ENCODE measurements around the gene IDE. TPM values are rescaled to one million over a fixed set of nuclear protein-coding genes. Genes with fewer than 3 reads are reported as not detected.

IDE gene
- total and polyA plus RNA-seq, 2 of the 4 experiments (the other 2 are of a cell fraction), result 9.3 to 27.4 TPM

GRCh38 chr10:92483539-92483938 lies 90.4 kb downstream of the IDE start:
- H3K4me1 ChIP-seq (ENCODE audit: control insufficient read depth, insufficient read depth, low read length), result no peaks in the 10 kb centered on the region
- no peak overlapping the region for H2BK120ac ChIP-seq (ENCODE audit: low read depth, low read length)
- dilution Hi-C loops (cut with HindIII; ENCODE audit: low sequenced_read_pairs, unreplicated experiment) (no loop called here), in situ Hi-C loops (cut with MboI; ENCODE audit: low sequenced_read_pairs) (no loop called here), intact Hi-C loops (cut with micrococcal nuclease) (no loop called here)
- DNase-seq (no peak), ATAC-seq (ENCODE audit: low read depth) (no peak)
- ChIA-PET CTCF (no interaction called here), POLR2A (ENCODE audit: unreplicated experiment) (no interaction called here)
- H3K79me1 ChIP-seq (ENCODE audit: low read depth in 1 of 2, low read length in 2 of 2), result no peaks in the 10 kb centered on the region
- H3K18ac ChIP-seq (ENCODE audit: low read depth, low read length), result no peak overlapping the region
- BruUV-seq (replicated peaks), result no TSS peak
- H4K8ac ChIP-seq (ENCODE audit: low read depth in 2 of 2, low read length in 2 of 2), result no peak overlapping the region
- H2AK5ac ChIP-seq (ENCODE audit: low read depth, low read length), result no peak overlapping the region
- H3K23ac ChIP-seq (ENCODE audit: low read depth, low read length), result no peak overlapping the region
- no peak overlapping the region for H2BK5ac ChIP-seq (ENCODE audit: low read depth, low read length, poor library complexity, severe bottlenecking)
- TF ChIP-seq CHD1 (IDR thresholded peaks at IDR 0.05; ENCODE audit: low read depth, low read length), result no peak
- TF ChIP-seq CEBPB (IDR thresholded peaks at IDR 0.05; ENCODE audit: low read depth, low read length), result no peak
- TF ChIP-seq MAZ (IDR thresholded peaks at IDR 0.05; ENCODE audit: borderline replicate concordance, low read depth, low read length), result no peak
- no peak for TF ChIP-seq MXI1 (IDR thresholded peaks at IDR 0.05; ENCODE audit: borderline replicate concordance, low read depth, low read length)
- TF ChIP-seq USF2 (IDR thresholded peaks at IDR 0.05; ENCODE audit: low read depth, low read length), result no peak
- TF ChIP-seq CTCF (conservative IDR thresholded peaks at IDR 0.05; ENCODE audit: low read depth, low read length), result no peak
- TF ChIP-seq MAFK (IDR thresholded peaks at IDR 0.05; ENCODE audit: low read depth, low read length), result no peak
- no peak for TF ChIP-seq ELK1 (IDR thresholded peaks at IDR 0.05; ENCODE audit: borderline replicate concordance, low read depth, low read length)
- no peak for TF ChIP-seq NFE2L2 (IDR thresholded peaks at IDR 0.05; ENCODE audit: low read depth, low read length)
- no peak for TF ChIP-seq RFX5 (IDR thresholded peaks at IDR 0.05; ENCODE audit: low read depth, low read length)
- no peak for TF ChIP-seq POLR2A (IDR thresholded peaks at IDR 0.05; ENCODE audit: low read depth, low read length)
- TF ChIP-seq FOS (IDR thresholded peaks at IDR 0.05; ENCODE audit: low read depth, low read length), result no peak
- TF ChIP-seq SMC3 (IDR thresholded peaks at IDR 0.05; ENCODE audit: low read depth, low read length), result no peak
- no peak for TF ChIP-seq RCOR1 (IDR thresholded peaks at IDR 0.05; ENCODE audit: insufficient replicate concordance, low read length)
- no peak for TF ChIP-seq BHLHE40 (IDR thresholded peaks at IDR 0.05; ENCODE audit: low read depth, low read length)
- no peak for TF ChIP-seq RAD21 (IDR thresholded peaks at IDR 0.05; ENCODE audit: low read length)
- no peak overlapping the region for H3K27ac ChIP-seq (ENCODE audit: insufficient read depth, low read length)
- H2BK20ac ChIP-seq (ENCODE audit: low read depth, low read length), result no peak overlapping the region
- H3K9me1 ChIP-seq (ENCODE audit: insufficient read depth, low read length), result peaks cover 10% of the 10 kb centered on the region; the same call in 1 of the 2 replicates
- no peak overlapping the region for H4K91ac ChIP-seq (ENCODE audit: insufficient read depth, low read depth, low read length)
- H2AK9ac ChIP-seq (replicated peaks; ENCODE audit: low read depth, low read length, poor library complexity), result no peak overlapping the region
- no peaks in the 10 kb centered on the region for H3K27me3 ChIP-seq (ENCODE audit: control insufficient read depth, insufficient read depth, low read length)
- H3K36me3 ChIP-seq (ENCODE audit: control insufficient read depth, insufficient read depth, low read length), result peaks cover 29% of the 10 kb centered on the region
- H3K4ac ChIP-seq (ENCODE audit: low read depth, low read length), result no peak overlapping the region
- H3K56ac ChIP-seq (ENCODE audit: extremely low read depth, insufficient read depth, low read length), result no peak overlapping the region
- H4K20me1 ChIP-seq (ENCODE audit: insufficient read depth, low read length), result no peaks in the 10 kb centered on the region
- no peak overlapping the region for H3K4me3 ChIP-seq (ENCODE audit: insufficient read depth, low read depth, low read length)
- no peak overlapping the region for H2AFZ ChIP-seq (replicated peaks; ENCODE audit: low read length, poor library complexity)
- no peak overlapping the region for H3K14ac ChIP-seq (replicated peaks; ENCODE audit: low read depth, low read length)
- no peak overlapping the region for H2BK15ac ChIP-seq (ENCODE audit: low read depth, low read length)
- H3K4me2 ChIP-seq (ENCODE audit: low read depth, low read length), result no peak overlapping the region
- no peaks in the 10 kb centered on the region for H3K9me3 ChIP-seq (ENCODE audit: control insufficient read depth, insufficient read depth, low read length)
- WGBS, 2 experiments (ENCODE audit: extremely low coverage in 2 of 2, insufficient read length in 1 of 2), result no CpG with 5 or more reads among the region's 4 CpGs
- no peak overlapping the region for H3K9ac ChIP-seq (ENCODE audit: low read depth, low read length)
- H4K5ac ChIP-seq (ENCODE audit: low read depth, low read length), result no peak overlapping the region
